Measurements from ENCODE around the gene APOL5.

APOL5 gene

GRCh38 chr22:35758394-35758793, 40.7 kb downstream of the APOL5 start:
- H3K36me3 ChIP-seq (ENCODE audit: control insufficient read depth in 2 of 2, insufficient read depth in 2 of 2, low read length in 2 of 2): peaks cover 3 to 24% of the 10 kb centered on the region in 2 donors
- H3K9ac ChIP-seq (ENCODE audit: low read length in 2 of 2): no peak overlapping the region
- H3K4me3 ChIP-seq (ENCODE audit: low read length in 2 of 2): no peak overlapping the region
- H3K27me3 ChIP-seq (ENCODE audit: control insufficient read depth in 1 of 2, insufficient read depth in 2 of 2, low read length in 2 of 2): no peaks in the 10 kb centered on the region
- no peaks in the 10 kb centered on the region for H3K4me1 ChIP-seq (ENCODE audit: control insufficient read depth, insufficient read depth, low read length)
- H3K9me3 ChIP-seq (ENCODE audit: control insufficient read depth in 2 of 2, low read length in 2 of 2): no peaks in the 10 kb centered on the region
- no peak overlapping the region for H3K27ac ChIP-seq (ENCODE audit: low read length)

- Histone ChIP-seq H3K27me3 (ENCODE audit: control insufficient read depth in 1 of 2, insufficient read depth in 2 of 2, low read length in 2 of 2) (no peaks in the 10 kb centered on the region), H3K36me3 (ENCODE audit: control insufficient read depth in 2 of 2, insufficient read depth in 2 of 2, low read length in 2 of 2) (peaks cover 0 to 19% of the 10 kb centered on the region in 2 donors)
Measured at GRCh38 chr22:35761037-35761436, 43.4 kb downstream of the APOL5 start.

GRCh38 chr22:35766654-35767580, 49.2 kb downstream of the APOL5 start:
- Histone ChIP-seq H3K4me1 (ENCODE audit: control insufficient read depth, insufficient read depth, low read length) (no peaks in the 10 kb centered on the region), H3K27ac (ENCODE audit: low read length) (no peak overlapping the region), H3K4me3 (ENCODE audit: low read length in 2 of 2) (no peak overlapping the region), H3K9ac (ENCODE audit: low read length in 2 of 2) (no peak overlapping the region), H3K36me3 (ENCODE audit: control insufficient read depth in 2 of 2, insufficient read depth in 2 of 2, low read length in 2 of 2) (peaks cover 0 to 2% of the 10 kb centered on the region in 2 donors), H3K27me3 (ENCODE audit: control insufficient read depth in 1 of 2, insufficient read depth in 2 of 2, low read length in 2 of 2) (no peaks in the 10 kb centered on the region), H3K9me3 (ENCODE audit: control insufficient read depth in 2 of 2, low read length in 2 of 2) (no peaks in the 10 kb centered on the region)

More at GRCh38 chr22:35761037-35761436, 43.4 kb downstream of the APOL5 start:
- H3K9me3 ChIP-seq (ENCODE audit: control insufficient read depth in 2 of 2, low read length in 2 of 2): no peaks in the 10 kb centered on the region
- H3K4me1 ChIP-seq (ENCODE audit: control insufficient read depth, insufficient read depth, low read length): no peaks in the 10 kb centered on the region
- no peak overlapping the region for H3K9ac ChIP-seq (ENCODE audit: low read length in 2 of 2)
- H3K4me3 ChIP-seq (ENCODE audit: low read length in 2 of 2): no peak overlapping the region
- no peak overlapping the region for H3K27ac ChIP-seq (ENCODE audit: low read length)

GRCh38 chr22:35769974-35770373, 52.3 kb downstream of the APOL5 start:
- Histone ChIP-seq H3K27me3 (ENCODE audit: control insufficient read depth in 1 of 2, insufficient read depth in 2 of 2, low read length in 2 of 2) (no peaks in the 10 kb centered on the region), H3K9me3 (ENCODE audit: control insufficient read depth in 2 of 2, low read length in 2 of 2) (no peaks in the 10 kb centered on the region), H3K27ac (ENCODE audit: low read length) (no peak overlapping the region), H3K4me3 (ENCODE audit: low read length in 2 of 2) (no peak overlapping the region), H3K9ac (ENCODE audit: low read length in 2 of 2) (no peak overlapping the region), H3K4me1 (ENCODE audit: control insufficient read depth, insufficient read depth, low read length) (no peaks in the 10 kb centered on the region), H3K36me3 (ENCODE audit: control insufficient read depth in 2 of 2, insufficient read depth in 2 of 2, low read length in 2 of 2) (peaks cover 0 to 2% of the 10 kb centered on the region in 2 donors)

- no peak overlapping the region for H3K9ac ChIP-seq (ENCODE audit: low read length in 2 of 2)
- no peak overlapping the region for H3K4me3 ChIP-seq (ENCODE audit: low read length in 2 of 2)
- H3K36me3 ChIP-seq (ENCODE audit: control insufficient read depth in 2 of 2, insufficient read depth in 2 of 2, low read length in 2 of 2): peaks cover 0 to 2% of the 10 kb centered on the region in 2 donors
- no peak overlapping the region for H3K27ac ChIP-seq (ENCODE audit: low read length)
- peaks cover 2% of the 10 kb centered on the region for H3K4me1 ChIP-seq (ENCODE audit: control insufficient read depth, insufficient read depth, low read length)
- H3K9me3 ChIP-seq (ENCODE audit: control insufficient read depth in 2 of 2, low read length in 2 of 2): no peaks in the 10 kb centered on the region
- H3K27me3 ChIP-seq (ENCODE audit: control insufficient read depth in 1 of 2, insufficient read depth in 2 of 2, low read length in 2 of 2): no peaks in the 10 kb centered on the region
Measured at GRCh38 chr22:35775339-35775738, 57.7 kb downstream of the APOL5 start.

- H3K4me1 ChIP-seq (ENCODE audit: control insufficient read depth, insufficient read depth, low read length): peaks cover 2% of the 10 kb centered on the region
- no peaks in the 10 kb centered on the region for H3K27me3 ChIP-seq (ENCODE audit: control insufficient read depth in 1 of 2, insufficient read depth in 2 of 2, low read length in 2 of 2)
- peaks cover 2 to 6% of the 10 kb centered on the region in 2 donors for H3K36me3 ChIP-seq (ENCODE audit: control insufficient read depth in 2 of 2, insufficient read depth in 2 of 2, low read length in 2 of 2)
- no peak overlapping the region for H3K4me3 ChIP-seq (ENCODE audit: low read length in 2 of 2)
- no peaks in the 10 kb centered on the region for H3K9me3 ChIP-seq (ENCODE audit: control insufficient read depth in 2 of 2, low read length in 2 of 2)
- no peak overlapping the region for H3K9ac ChIP-seq (ENCODE audit: low read length in 2 of 2)
- no peak overlapping the region for H3K27ac ChIP-seq (ENCODE audit: low read length)
Measured at GRCh38 chr22:35777335-35777975, 59.8 kb downstream of the APOL5 start.
